Measurements from ENCODE around the gene SETX.

SETX gene

GRCh38 chr9:132372177-132373095 lies 17.6 kb upstream of the SETX start:
- H3K4me1 ChIP-seq (ENCODE audit: control extremely low read depth in 1 of 4, control insufficient read depth in 4 of 4, insufficient read depth in 4 of 4, low read length in 3 of 4): peaks cover 9 to 47% (median 36%) of the 10 kb centered on the region in 4 experiments
- peaks cover 5 to 26% (median 16%) of the 10 kb centered on the region in 4 experiments for H3K36me3 ChIP-seq (ENCODE audit: control insufficient read depth in 4 of 4, insufficient read depth in 4 of 4, low read length in 3 of 4)
- no peaks in the 10 kb centered on the region for H3K9me3 ChIP-seq (ENCODE audit: control extremely low read depth in 1 of 5, control insufficient read depth in 4 of 5, insufficient read depth in 2 of 5, low read depth in 1 of 5, low read length in 4 of 5)
- peak overlapping the region in 4 of 7 experiments; percentile 25 to 58 (median 38) for H3K4me3 ChIP-seq (ENCODE audit: control insufficient read depth in 1 of 7, extremely low read depth in 1 of 7, insufficient read depth in 4 of 7, low read depth in 2 of 7, low read length in 6 of 7)
- peak overlapping the region; percentile 62 to 69 for H3K27ac ChIP-seq (ENCODE audit: insufficient read depth in 1 of 2, low read depth in 1 of 2, low read length in 2 of 2, poor library complexity in 1 of 2, severe bottlenecking in 2 of 2)
- DNase-seq: peak; percentile 92 to 98 (median 97)
- 48% methylated on average over 9 of the region's 14 CpGs for WGBS (ENCODE audit: insufficient coverage)
- ChIA-PET CTCF (interaction anchor here (0.7 to 3.9 kb wide), 4 partner anchors 10 to 35 kb away, joined by 4 to 26 read pairs (median 10); partner anchors contain the start of gene SETX), POLR2A (interaction anchor here (1.6 to 2.4 kb wide), 3 partner anchors 10 to 22 kb away, joined by 14 to 26 read pairs (median 25); partner anchors contain the start of gene SETX)
- no peaks in the 10 kb centered on the region for H3K27me3 ChIP-seq (replicated peaks in 2 of 5; ENCODE audit: control insufficient read depth in 4 of 5, insufficient read depth in 5 of 5, low read length in 4 of 5)

- no peaks in the 10 kb centered on the region for H3K9me3 ChIP-seq (ENCODE audit: control extremely low read depth in 1 of 5, control insufficient read depth in 4 of 5, insufficient read depth in 2 of 5, low read depth in 1 of 5, low read length in 4 of 5)
- 100% methylated on average over 1 of the region's 4 CpGs for WGBS (ENCODE audit: insufficient coverage)
- H3K36me3 ChIP-seq (ENCODE audit: control insufficient read depth in 4 of 4, insufficient read depth in 4 of 4, low read length in 3 of 4): peaks cover 0 to 8% (median 1%) of the 10 kb centered on the region in 4 experiments
- no peak overlapping the region for H3K27ac ChIP-seq (ENCODE audit: insufficient read depth in 1 of 2, low read depth in 1 of 2, low read length in 2 of 2, poor library complexity in 1 of 2, severe bottlenecking in 2 of 2)
- no peak overlapping the region for H3K4me3 ChIP-seq (ENCODE audit: control insufficient read depth in 1 of 7, extremely low read depth in 1 of 7, insufficient read depth in 4 of 7, low read depth in 2 of 7, low read length in 6 of 7)
- H3K4me1 ChIP-seq (ENCODE audit: control extremely low read depth in 1 of 4, control insufficient read depth in 4 of 4, insufficient read depth in 4 of 4, low read length in 3 of 4): peaks cover 9 to 50% (median 37%) of the 10 kb centered on the region in 4 experiments
- H3K27me3 ChIP-seq (replicated peaks in 2 of 5; ENCODE audit: control insufficient read depth in 4 of 5, insufficient read depth in 5 of 5, low read length in 4 of 5): no peaks in the 10 kb centered on the region
- CTCF ChIA-PET: interaction anchor here (0.7 kb wide), 1 partner anchor 13 kb away, joined by 3 read pairs; no protein-coding TSS in a partner anchor
- POLR2A ChIA-PET: interaction anchor here (0.6 kb wide), 1 partner anchor 16 kb away, joined by 3 read pairs; the partner anchor contains the start of gene SETX
- no peak for DNase-seq
Measured at GRCh38 chr9:132370592-132370991, 15.8 kb upstream of the SETX start.

- POLR2A ChIA-PET: interaction anchor here (0.7 to 1.4 kb wide), 2 partner anchors 15 to 35 kb away, joined by 3 to 4 read pairs; partner anchors contain the start of gene SETX
- DNase-seq: no peak
- no peaks in the 10 kb centered on the region for H3K27me3 ChIP-seq (replicated peaks in 2 of 5; ENCODE audit: control insufficient read depth in 4 of 5, insufficient read depth in 5 of 5, low read length in 4 of 5)
- H3K27ac ChIP-seq (ENCODE audit: insufficient read depth in 1 of 2, low read depth in 1 of 2, low read length in 2 of 2, poor library complexity in 1 of 2, severe bottlenecking in 2 of 2): no peak overlapping the region
- H3K36me3 ChIP-seq (ENCODE audit: control insufficient read depth in 4 of 4, insufficient read depth in 4 of 4, low read length in 3 of 4): no peaks in the 10 kb centered on the region
- no peak overlapping the region for H3K4me3 ChIP-seq (ENCODE audit: control insufficient read depth in 1 of 7, extremely low read depth in 1 of 7, insufficient read depth in 4 of 7, low read depth in 2 of 7, low read length in 6 of 7)
- 100% methylated on average over 1 of the region's 4 CpGs for WGBS (ENCODE audit: insufficient coverage)
- H3K9me3 ChIP-seq (ENCODE audit: control extremely low read depth in 1 of 5, control insufficient read depth in 4 of 5, insufficient read depth in 2 of 5, low read depth in 1 of 5, low read length in 4 of 5): no peaks in the 10 kb centered on the region
- CTCF ChIA-PET: interaction anchor here (1.4 kb wide), 1 partner anchor 12 kb away, joined by 3 read pairs; no protein-coding TSS in a partner anchor
- H3K4me1 ChIP-seq (ENCODE audit: control extremely low read depth in 1 of 4, control insufficient read depth in 4 of 4, insufficient read depth in 4 of 4, low read length in 3 of 4): peaks cover 9 to 47% (median 35%) of the 10 kb centered on the region in 4 experiments
Measured at GRCh38 chr9:132369421-132369820, 14.6 kb upstream of the SETX start.

GRCh38 chr9:132367613-132368313 lies 13.0 kb upstream of the SETX start:
- Histone ChIP-seq H3K27me3 (replicated peaks in 2 of 5; ENCODE audit: control insufficient read depth in 4 of 5, insufficient read depth in 5 of 5, low read length in 4 of 5) (no peaks in the 10 kb centered on the region), H3K4me3 (ENCODE audit: control insufficient read depth in 1 of 7, extremely low read depth in 1 of 7, insufficient read depth in 4 of 7, low read depth in 2 of 7, low read length in 6 of 7) (no peak overlapping the region), H3K36me3 (ENCODE audit: control insufficient read depth in 4 of 4, insufficient read depth in 4 of 4, low read length in 3 of 4) (no peaks in the 10 kb centered on the region), H3K9me3 (ENCODE audit: control extremely low read depth in 1 of 5, control insufficient read depth in 4 of 5, insufficient read depth in 2 of 5, low read depth in 1 of 5, low read length in 4 of 5) (no peaks in the 10 kb centered on the region), H3K4me1 (ENCODE audit: control extremely low read depth in 1 of 4, control insufficient read depth in 4 of 4, insufficient read depth in 4 of 4, low read length in 3 of 4) (peaks cover 7 to 36% (median 21%) of the 10 kb centered on the region in 4 experiments), H3K27ac (ENCODE audit: insufficient read depth in 1 of 2, low read depth in 1 of 2, low read length in 2 of 2, poor library complexity in 1 of 2, severe bottlenecking in 2 of 2) (no peak overlapping the region)
- no peak for DNase-seq
- 74% methylated on average over 9 of the region's 13 CpGs for WGBS (ENCODE audit: insufficient coverage)
- ChIA-PET POLR2A (interaction anchor here (1.4 kb wide), 1 partner anchor 13 kb away, joined by 4 read pairs; the partner anchor contains the start of gene SETX), CTCF (interaction anchor here (1.0 kb wide), 1 partner anchor 13 kb away, joined by 4 read pairs; the partner anchor contains the start of gene SETX)

- no peak for DNase-seq
- Histone ChIP-seq H3K4me1 (ENCODE audit: control extremely low read depth in 1 of 4, control insufficient read depth in 4 of 4, insufficient read depth in 4 of 4, low read length in 3 of 4) (peaks cover 0 to 23% (median 9%) of the 10 kb centered on the region in 4 experiments), H3K27ac (ENCODE audit: insufficient read depth in 1 of 2, low read depth in 1 of 2, low read length in 2 of 2, poor library complexity in 1 of 2, severe bottlenecking in 2 of 2) (no peak overlapping the region), H3K36me3 (ENCODE audit: control insufficient read depth in 4 of 4, insufficient read depth in 4 of 4, low read length in 3 of 4) (no peaks in the 10 kb centered on the region), H3K9me3 (ENCODE audit: control extremely low read depth in 1 of 5, control insufficient read depth in 4 of 5, insufficient read depth in 2 of 5, low read depth in 1 of 5, low read length in 4 of 5) (no peaks in the 10 kb centered on the region), H3K4me3 (ENCODE audit: control insufficient read depth in 1 of 7, extremely low read depth in 1 of 7, insufficient read depth in 4 of 7, low read depth in 2 of 7, low read length in 6 of 7) (no peak overlapping the region), H3K27me3 (replicated peaks in 2 of 5; ENCODE audit: control insufficient read depth in 4 of 5, insufficient read depth in 5 of 5, low read length in 4 of 5) (no peaks in the 10 kb centered on the region)
- POLR2A ChIA-PET: no interaction called here
- 100% methylated on average over 4 of the region's 4 CpGs for WGBS (ENCODE audit: insufficient coverage)
- CTCF ChIA-PET: interaction anchor here (1.4 kb wide), 1 partner anchor 13 kb away, joined by 5 read pairs; no protein-coding TSS in a partner anchor
Measured at GRCh38 chr9:132366481-132366880, 11.7 kb upstream of the SETX start.

- no peaks in the 10 kb centered on the region for H3K27me3 ChIP-seq (replicated peaks in 2 of 5; ENCODE audit: control insufficient read depth in 4 of 5, insufficient read depth in 5 of 5, low read length in 4 of 5)
- H3K9me3 ChIP-seq (ENCODE audit: control extremely low read depth in 1 of 5, control insufficient read depth in 4 of 5, insufficient read depth in 2 of 5, low read depth in 1 of 5, low read length in 4 of 5): no peaks in the 10 kb centered on the region
- H3K4me1 ChIP-seq (ENCODE audit: control extremely low read depth in 1 of 4, control insufficient read depth in 4 of 4, insufficient read depth in 4 of 4, low read length in 3 of 4): peaks cover 0 to 19% (median 8%) of the 10 kb centered on the region in 4 experiments
- peak in 2 of 3 donors; percentile 43 to 52 for DNase-seq
- POLR2A ChIA-PET: no interaction called here
- CTCF ChIA-PET: interaction anchor here (1.4 kb wide), 1 partner anchor 12 kb away, joined by 5 read pairs; no protein-coding TSS in a partner anchor
- no peak overlapping the region for H3K27ac ChIP-seq (ENCODE audit: insufficient read depth in 1 of 2, low read depth in 1 of 2, low read length in 2 of 2, poor library complexity in 1 of 2, severe bottlenecking in 2 of 2)
- WGBS (ENCODE audit: insufficient coverage): no CpG with 5 or more reads among the region's 3 CpGs
- H3K4me3 ChIP-seq (ENCODE audit: control insufficient read depth in 1 of 7, extremely low read depth in 1 of 7, insufficient read depth in 4 of 7, low read depth in 2 of 7, low read length in 6 of 7): no peak overlapping the region
- no peaks in the 10 kb centered on the region for H3K36me3 ChIP-seq (ENCODE audit: control insufficient read depth in 4 of 4, insufficient read depth in 4 of 4, low read length in 3 of 4)
Measured at GRCh38 chr9:132365986-132366385, 11.2 kb upstream of the SETX start.

All from common myeloid progenitor, CD34-positive (primary cell).